Left ventricle myocardium superior (tissue), 1 donor: ENCODE data around the gene KRTAP9-6. TPM values are rescaled to one million over a fixed set of nuclear protein-coding genes. Genes with fewer than 3 reads are reported as not detected.
"Not testable (repeated sequence)": the region's sequence is repeated elsewhere in the genome, so short reads cannot be mapped to it uniquely, and the experiment has no call there.

Experiments used
- ATAC-seq: fragments of 200-7000 bp; cut with Tn5 transposase; one replicate; pipeline ENCODE4 v1.9.1; 2020; ENCODE audit warnings: mild to moderate bottlenecking, moderate library complexity
- DNase-seq: peaks from one replicate; pipeline ENCODE4 v3.0.0-alpha.2; 2020
- intact Hi-C: fragments of 100-400 bp; cut with micrococcal nuclease; formaldehyde crosslinking; loops from one replicate; pipeline ENCODE4 v1.11.0; 2022
- long read RNA-seq: library from polyadenylated mRNA; unstranded; transcript quantifications from one replicate; pipeline ENCODE4 v2.0.0, GENCODE V29; 2021
- total RNA-seq: library from RNA; stranded (reverse); fragmentation: NEBNext Ultra II Directional; extraction: Animal tissue kit (Norgen Biotek cat#: 25700); gene quantifications from one replicate; pipeline ENCODE4 v1.2.1, GENCODE V29; 2021
- donor health status: DM: no; HTN: yes; CAD: no; lungs with severe emphysema.

Gene KRTAP9-6
- not detected for total RNA-seq
- long read RNA-seq: 0 reads

GRCh38 chr17:41265078-41265477 is at the start of gene KRTAP9-6:
Gene KRTAP9-6 (plus strand): TSS chr17:41265378. CDS start chr17:41265378, 0 bp downstream.
- DNase-seq: no peak

GRCh38 chr17:41215681-41216080 is 49.5 kb upstream of the KRTAP9-6 start:
- ATAC-seq: no peak
- DNase-seq: no peak
- intact Hi-C loops: no loop called here

More at GRCh38 chr17:41265078-41265477, at the start of gene KRTAP9-6:
- intact Hi-C loops: no loop called here
- no peak for ATAC-seq

DNA sequence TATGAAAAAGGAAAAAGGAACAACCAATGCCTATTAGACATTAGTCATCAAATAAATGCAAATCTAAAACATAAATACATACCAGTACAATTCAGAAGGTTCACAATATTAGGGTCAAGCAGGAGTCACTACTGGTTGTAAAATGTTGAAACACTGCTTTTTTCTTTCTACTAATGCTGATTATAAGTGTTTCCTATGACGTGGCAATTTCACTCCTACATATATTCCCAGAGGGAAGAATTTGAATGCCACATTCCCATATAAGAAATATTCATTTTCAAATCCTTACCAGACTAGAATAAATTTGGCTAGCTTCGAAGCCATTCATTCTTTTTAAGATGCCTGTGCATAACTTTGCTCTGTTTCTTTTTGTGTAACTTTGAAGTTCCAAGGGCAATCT is 41.4 kb upstream of the KRTAP9-6 start:
- ATAC-seq (no peak), DNase-seq (no peak)
- intact Hi-C loops: no loop called here

GRCh38 chr17:41226051-41226450 is 39.1 kb upstream of the KRTAP9-6 start:
- DNase-seq (no peak), ATAC-seq (no peak)
- intact Hi-C loops: no loop called here

DNA sequence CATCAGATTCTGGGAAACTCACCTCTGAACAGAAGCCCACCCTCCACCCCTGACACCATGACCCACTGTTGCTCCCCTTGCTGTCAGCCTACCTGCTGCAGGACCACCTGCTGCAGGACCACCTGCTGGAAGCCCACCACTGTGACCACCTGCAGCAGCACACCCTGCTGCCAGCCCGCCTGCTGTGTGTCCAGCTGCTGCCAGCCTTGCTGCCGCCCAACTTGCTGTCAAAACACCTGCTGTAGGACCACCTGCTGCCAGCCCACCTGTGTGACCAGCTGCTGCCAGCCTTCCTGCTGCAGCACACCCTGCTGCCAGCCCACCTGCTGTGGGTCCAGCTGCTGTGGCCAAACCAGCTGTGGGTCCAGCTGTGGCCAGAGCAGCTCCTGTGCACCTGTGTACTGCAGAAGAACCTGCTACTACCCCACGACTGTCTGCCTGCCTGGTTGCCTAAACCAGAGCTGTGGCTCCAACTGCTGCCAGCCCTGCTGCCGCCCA is 38.5 kb upstream of the KRTAP9-6 start, which contains the start of gene KRTAP9-2:
KRTAP9-2 (plus strand) TSS at position 51 of the 498 bp plus-strand sequence; CDS start at position 58, 7 bp downstream.
- ATAC-seq, DNase-seq, intact Hi-C loops: not testable (repeated sequence)

GRCh38 chr17:41230094-41230493 is 35.1 kb upstream of the KRTAP9-6 start:
- no peak for ATAC-seq
- intact Hi-C loops: no loop called here
- no peak for DNase-seq

DNA sequence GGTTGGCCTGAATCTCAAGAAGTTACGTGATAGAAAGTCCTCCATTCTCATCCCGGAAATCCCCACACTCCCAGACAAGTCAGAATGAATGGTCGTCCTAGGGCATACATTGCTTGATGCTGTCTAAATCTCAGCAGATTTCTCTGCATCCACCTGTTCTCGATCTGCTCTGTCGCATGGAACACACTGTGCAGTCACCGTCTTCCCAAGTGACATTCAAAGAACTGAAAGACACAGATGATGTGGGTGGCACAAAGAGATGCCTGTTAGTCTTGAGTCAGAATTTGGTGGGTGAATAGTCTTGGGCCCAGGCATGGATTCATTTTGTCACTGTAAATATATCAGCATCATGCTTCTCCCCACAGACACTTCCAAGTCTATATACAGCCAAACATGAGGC is 33.4 kb upstream of the KRTAP9-6 start:
- DNase-seq: no peak
- ATAC-seq: no peak
- intact Hi-C loops: no loop called here

DNA sequence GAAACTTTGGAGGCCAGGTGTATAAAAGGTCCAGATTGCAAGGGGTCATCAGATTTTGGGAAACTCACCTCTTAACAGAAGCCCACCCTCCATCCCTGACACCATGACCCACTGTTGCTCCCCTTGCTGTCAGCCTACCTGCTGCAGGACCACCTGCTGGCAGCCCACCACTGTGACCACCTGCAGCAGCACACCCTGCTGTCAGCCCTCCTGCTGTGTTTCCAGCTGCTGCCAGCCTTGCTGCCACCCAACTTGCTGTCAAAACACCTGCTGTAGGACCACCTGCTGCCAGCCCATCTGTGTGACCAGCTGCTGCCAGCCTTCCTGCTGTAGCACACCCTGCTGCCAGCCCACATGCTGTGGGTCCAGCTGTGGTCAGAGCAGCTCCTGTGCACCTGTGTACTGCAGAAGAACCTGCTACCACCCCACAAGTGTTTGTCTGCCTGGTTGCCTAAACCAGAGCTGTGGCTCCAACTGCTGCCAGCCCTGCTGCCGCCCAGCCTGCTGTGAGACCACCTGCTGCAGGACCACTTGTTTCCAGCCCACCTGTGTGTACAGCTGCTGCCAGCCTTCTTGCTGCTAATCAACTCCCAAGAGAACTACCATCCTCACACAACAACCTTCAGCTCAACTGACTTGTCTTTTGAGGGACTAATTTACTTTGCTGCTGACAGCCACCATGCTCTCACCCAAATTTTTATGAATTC is 32.6 kb upstream of the KRTAP9-6 start, which contains the start of gene KRTAP9-3:
KRTAP9-3 (plus strand) TSS at position 51 of the 707 bp plus-strand sequence; CDS start at position 104, 53 bp downstream.
- ATAC-seq, intact Hi-C loops, DNase-seq: not testable (repeated sequence)

DNA sequence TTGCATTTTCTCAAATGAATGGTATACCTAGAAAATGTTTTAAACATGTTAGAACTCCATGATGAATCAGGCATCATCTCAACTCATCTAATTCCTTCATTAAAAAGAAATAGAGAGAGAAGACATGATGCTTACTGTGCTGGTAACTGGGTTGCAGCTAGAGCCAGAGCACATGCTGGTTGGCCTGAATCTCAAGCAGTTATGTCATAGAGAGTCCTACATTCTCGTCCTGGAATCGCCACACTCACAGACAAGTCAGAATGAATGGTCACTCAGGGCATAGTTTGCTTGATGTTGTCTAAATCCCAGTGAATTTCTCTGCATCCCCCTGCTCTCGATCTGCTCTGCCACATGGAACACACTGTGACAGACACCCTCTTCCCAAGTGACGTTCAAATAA is 28.1 kb upstream of the KRTAP9-6 start:
- intact Hi-C loops, ATAC-seq, DNase-seq: not testable (repeated sequence)

GRCh38 chr17:41237949-41238437 is 27.2 kb upstream of the KRTAP9-6 start, which contains the start of gene KRTAP9-8:
Gene KRTAP9-8 (plus strand): TSS chr17:41237999. CDS start chr17:41238052, 53 bp downstream.
- DNase-seq, ATAC-seq, intact Hi-C loops: not testable (repeated sequence)

DNA sequence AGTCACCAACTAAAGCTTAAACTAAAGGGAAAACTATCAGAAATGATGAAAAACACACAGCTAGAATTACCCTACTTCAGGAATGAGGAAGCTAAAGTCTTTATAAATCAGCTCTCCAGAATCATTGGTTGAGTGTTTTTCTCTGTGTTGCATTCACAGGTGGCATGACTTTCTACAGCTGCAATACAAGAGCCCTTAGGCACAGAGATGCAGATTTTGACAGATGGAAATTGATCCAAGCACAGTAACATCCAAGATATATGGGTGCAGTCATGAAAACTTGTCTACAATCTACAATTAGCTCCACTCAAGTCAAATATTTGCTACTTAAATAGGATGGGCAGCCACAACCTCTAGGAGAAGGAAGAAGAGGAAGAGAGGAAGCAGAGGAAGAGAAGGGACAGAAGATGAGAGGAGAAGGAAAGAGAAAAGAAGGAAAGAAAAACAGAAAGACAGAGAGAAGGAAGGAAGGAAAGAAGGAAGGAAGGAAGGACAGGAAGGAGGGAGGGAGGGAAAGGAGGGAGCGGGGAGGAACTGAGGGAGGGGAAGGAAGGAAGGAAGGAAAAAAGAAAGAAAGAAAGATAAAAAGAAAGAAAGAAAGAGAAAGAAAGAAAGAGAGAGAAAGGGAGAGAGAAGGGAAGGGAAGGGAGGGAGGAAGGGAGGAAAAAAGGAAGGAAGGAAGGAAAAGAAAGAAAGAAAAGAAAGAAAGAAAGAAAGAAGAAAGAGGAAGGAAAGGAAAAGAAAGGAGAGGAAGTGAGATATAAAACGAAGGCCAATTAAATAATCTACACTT is 18.0 kb upstream of the KRTAP9-6 start:
- intact Hi-C loops, DNase-seq, ATAC-seq: not testable (repeated sequence)

DNA sequence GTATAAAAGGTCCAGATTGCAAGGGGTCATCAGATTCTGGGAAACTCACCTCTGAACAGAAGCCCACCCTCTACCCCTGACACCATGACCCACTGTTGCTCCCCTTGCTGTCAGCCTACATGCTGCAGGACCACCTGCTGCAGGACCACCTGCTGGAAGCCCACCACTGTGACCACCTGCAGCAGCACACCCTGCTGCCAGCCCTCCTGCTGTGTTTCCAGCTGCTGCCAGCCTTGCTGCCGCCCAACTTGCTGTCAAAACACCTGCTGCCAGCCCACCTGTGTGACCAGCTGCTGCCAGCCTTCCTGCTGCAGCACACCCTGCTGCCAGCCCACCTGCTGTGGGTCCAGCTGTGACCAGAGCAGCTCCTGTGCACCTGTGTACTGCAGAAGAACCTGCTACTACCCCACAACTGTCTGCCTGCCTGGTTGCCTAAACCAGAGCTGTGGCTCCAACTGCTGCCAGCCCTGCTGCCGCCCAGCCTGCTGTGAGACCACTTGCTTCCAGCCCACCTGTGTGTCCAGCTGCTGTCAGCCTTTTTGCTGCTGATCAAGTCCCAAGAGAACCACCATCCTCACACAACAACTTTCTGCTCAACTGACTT is 15.4 kb upstream of the KRTAP9-6 start, which contains the start of gene KRTAP9-4:
KRTAP9-4 (plus strand) TSS at position 51 of the 604 bp plus-strand sequence; CDS start at position 85, 34 bp downstream.
- ATAC-seq, intact Hi-C loops, DNase-seq: not testable (repeated sequence)

DNA sequence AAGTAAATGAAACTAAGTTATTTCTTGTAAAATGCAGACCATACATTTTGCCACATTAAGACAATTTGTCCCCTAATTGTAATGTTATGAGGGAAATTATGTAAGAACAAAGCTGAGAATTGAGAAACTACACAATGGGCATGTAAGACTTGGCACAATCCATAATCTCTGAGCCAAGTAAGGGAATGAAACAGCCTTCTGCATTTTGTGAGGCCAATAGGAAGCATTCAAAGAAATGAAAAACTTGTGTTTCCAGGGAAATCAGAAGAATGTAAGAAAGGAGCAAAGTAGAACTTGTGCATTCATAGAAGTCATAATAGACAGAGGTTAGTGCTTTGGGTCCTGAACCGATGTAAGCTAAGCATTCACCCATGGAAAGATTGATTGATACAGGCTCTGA is 13.9 kb upstream of the KRTAP9-6 start:
- no peak for ATAC-seq
- intact Hi-C loops: no loop called here
- DNase-seq: no peak

DNA sequence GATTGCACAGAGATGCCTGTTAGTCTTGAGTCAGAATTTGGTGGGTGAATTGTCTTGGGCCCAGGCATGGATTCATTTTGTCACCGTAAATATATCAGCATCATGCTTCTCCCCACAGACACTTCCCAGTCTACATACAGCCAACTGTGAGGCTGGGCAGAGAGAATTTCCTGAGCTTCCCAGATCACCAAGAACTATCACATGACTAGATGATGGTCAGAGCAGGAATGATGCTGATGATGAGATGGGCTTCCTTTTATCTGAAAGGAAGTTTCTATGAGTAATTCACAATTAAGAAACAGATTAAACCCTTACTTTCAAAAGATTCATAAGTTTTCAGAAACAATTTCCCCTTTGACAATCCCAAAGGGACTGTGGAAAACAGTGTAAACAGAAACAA is 10.3 kb upstream of the KRTAP9-6 start:
- DNase-seq (no peak), ATAC-seq (no peak)
- intact Hi-C loops: no loop called here

- ATAC-seq, DNase-seq, intact Hi-C loops: not testable (repeated sequence)
Observed at GRCh38 chr17:41255381-41256290, 9.5 kb upstream of the KRTAP9-6 start, which contains the start of gene KRTAP9-9. Gene KRTAP9-9 (plus strand): TSS chr17:41255384.

DNA sequence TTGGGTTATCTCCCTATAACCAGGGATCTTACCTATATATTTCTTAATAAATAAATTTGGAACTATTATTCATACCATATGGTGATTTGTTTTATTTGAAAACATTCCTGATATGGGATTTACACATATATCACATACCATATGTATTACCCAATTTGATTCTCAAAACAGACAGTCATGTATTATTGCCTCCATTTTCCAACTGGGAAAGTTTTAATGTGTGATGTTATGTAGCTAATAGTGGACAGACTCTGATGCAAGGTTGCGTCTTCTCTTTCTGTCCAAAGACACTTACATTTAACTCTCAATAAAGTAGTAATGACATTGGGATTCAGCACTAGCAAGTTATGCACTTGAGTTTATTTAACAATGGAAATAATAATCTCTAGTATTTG is 8.9 kb upstream of the KRTAP9-6 start:
- DNase-seq (no peak), ATAC-seq (no peak)
- intact Hi-C loops: no loop called here

DNA sequence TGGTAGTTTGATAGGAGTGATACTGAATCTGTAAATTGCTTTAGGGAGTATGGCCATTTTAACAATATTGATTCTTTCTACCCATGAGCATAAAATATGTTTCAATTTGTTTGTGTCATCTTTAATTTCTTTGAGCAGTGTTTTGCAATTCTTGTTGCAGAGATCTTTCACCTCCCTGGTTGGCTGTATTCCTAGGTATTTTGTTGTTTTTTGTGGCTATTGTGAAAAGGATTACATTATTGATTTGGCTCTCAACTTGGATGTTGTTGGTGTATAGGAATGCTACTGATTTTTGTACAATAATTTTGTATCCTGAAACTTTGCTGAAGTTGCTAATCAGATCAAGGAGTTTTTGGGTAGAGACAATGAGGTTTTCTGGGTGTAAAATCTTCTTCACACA is 6.8 kb upstream of the KRTAP9-6 start:
- no peak for ATAC-seq
- intact Hi-C loops: no loop called here
- DNase-seq: no peak

- intact Hi-C loops: no loop called here
- no peak for ATAC-seq
- DNase-seq: no peak
Observed at GRCh38 chr17:41263212-41263611, 2.0 kb upstream of the KRTAP9-6 start.
